ENCODE results near the gene MYO9B.
"Not testable (repeated sequence)": the region's sequence is repeated elsewhere in the genome, so short reads cannot be mapped to it uniquely, and the experiment has no call there.

Gene MYO9B

DNA sequence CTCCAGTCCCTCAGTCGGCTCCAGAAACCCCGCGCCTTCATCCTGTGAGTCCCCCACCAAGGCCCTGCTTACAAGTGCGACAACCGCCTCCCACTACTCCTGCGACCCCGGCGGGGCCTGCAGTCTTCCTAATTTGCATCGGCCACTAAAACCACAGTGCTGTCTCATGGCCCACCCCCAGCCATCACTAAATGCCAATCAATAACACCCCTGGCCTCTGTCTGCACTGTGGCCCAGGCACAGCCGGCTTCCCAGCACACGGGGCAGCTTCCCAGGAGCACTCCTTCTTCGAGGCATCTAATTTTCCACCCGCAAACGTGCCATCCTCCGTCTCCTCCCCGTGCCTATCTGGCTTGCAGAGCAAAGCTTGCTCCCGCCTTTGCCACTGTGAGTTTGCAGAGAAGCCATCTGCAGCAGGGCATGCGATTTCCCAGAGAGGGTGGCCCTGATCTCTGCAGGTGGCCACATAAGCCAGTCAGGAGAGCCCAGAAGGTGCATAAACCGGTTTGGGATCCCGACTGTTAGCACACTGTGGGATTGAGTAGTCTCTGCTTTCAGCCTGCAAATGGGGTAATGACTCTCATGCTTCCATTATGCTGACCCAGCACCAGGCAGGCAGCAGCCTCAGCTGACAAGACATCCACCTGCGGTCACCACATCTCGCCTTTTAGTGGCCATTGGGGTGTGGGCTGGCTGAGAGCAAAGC is 105.6 kb downstream of the MYO9B start:
- DNase-seq (ENCODE audit: low read depth, low spot score): no peak

GRCh38 chr19:17183271-17183761 is 107.7 kb downstream of the MYO9B start:
- DNase-seq (ENCODE audit: low read depth, low spot score): no peak

- no peak for DNase-seq (ENCODE audit: low read depth, low spot score)
Measured at GRCh38 chr19:17183858-17184321, 108.3 kb downstream of the MYO9B start.

GRCh38 chr19:17184371-17184841 is 108.8 kb downstream of the MYO9B start:
- DNase-seq (ENCODE audit: low read depth, low spot score): no peak

DNA sequence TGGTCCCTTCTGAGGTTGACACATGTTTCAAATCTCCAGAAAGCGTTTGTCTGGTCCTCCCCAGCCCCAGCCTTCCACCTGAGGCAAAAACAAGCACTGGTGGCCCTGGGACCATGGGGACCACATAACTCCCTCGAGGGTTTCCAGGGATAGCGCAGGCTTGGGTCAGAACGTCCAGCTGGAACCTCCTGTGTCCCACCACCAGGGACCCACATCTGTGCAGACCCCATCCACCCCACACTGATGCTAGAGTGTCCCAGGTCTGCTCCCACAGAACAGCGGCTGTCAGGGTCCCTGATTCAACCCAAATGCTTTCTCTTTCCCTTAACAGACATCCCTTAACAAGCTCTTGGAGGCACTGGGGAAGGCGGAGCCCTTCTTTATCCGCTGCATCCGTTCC is 110.0 kb downstream of the MYO9B start:
- no peak for DNase-seq (ENCODE audit: low read depth, low spot score)

GRCh38 chr19:17191736-17192135 is 116.2 kb downstream of the MYO9B start:
- not testable (repeated sequence) for DNase-seq (ENCODE audit: low read depth, low spot score)

- no peak for DNase-seq (ENCODE audit: low read depth, low spot score)
Measured at GRCh38 chr19:17192751-17193150, 117.2 kb downstream of the MYO9B start.

GRCh38 chr19:17194608-17195007 is 119.0 kb downstream of the MYO9B start:
- no peak for DNase-seq (ENCODE audit: low read depth, low spot score)

- DNase-seq (ENCODE audit: low read depth, low spot score): no peak
Measured at GRCh38 chr19:17195106-17195505, 119.5 kb downstream of the MYO9B start.

- no peak for DNase-seq (ENCODE audit: low read depth, low spot score)
Measured at GRCh38 chr19:17196610-17197009, 121.0 kb downstream of the MYO9B start.

DNA sequence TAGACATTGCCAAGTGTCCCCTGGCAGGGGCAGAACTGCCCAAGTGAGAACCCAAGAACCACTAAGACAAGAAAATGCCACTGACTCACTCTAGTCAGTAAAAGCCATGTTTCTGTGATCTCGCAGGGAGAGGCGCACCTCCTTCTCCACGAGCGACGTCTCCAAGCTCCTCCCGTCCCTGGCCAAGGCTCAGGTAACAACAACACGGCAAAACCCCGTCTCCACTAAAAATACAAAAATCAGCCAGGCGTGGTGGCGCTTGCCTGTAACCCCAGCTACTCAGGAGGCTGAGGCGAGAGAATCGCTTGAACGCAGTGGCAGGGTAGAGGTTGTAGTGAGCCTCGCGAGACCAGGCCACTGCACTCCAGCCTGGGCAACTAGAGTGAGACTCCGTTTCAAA is 122.1 kb downstream of the MYO9B start:
- DNase-seq (ENCODE audit: low read depth, low spot score): no peak

GRCh38 chr19:17200408-17201079 is 125.0 kb downstream of the MYO9B start:
- no peak for DNase-seq (ENCODE audit: low read depth, low spot score)

DNA sequence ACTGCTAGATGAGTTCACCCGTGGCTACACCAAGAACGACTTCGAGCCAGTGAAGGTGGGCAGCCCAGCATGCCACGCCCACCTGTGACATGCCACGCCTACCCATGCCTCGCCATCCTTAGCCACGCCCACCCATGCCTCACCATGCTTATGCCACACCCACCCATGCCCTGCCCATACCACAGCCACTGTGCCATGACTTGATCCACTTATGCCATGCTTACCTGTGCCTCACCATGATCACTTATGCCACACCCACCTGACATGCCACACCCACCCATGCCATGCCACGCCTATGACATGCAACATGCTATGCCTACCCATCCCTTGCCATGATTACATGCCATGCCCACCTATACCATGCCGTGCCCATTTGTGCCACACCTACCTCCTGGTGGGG is 126.7 kb downstream of the MYO9B start:
- no peak for DNase-seq (ENCODE audit: low read depth, low spot score)

- DNase-seq (ENCODE audit: low read depth, low spot score): no peak
Measured at GRCh38 chr19:17202713-17203112, 127.1 kb downstream of the MYO9B start.

GRCh38 chr19:17205237-17206140 is 129.9 kb downstream of the MYO9B start:
- no peak for DNase-seq (ENCODE audit: low read depth, low spot score)

DNA sequence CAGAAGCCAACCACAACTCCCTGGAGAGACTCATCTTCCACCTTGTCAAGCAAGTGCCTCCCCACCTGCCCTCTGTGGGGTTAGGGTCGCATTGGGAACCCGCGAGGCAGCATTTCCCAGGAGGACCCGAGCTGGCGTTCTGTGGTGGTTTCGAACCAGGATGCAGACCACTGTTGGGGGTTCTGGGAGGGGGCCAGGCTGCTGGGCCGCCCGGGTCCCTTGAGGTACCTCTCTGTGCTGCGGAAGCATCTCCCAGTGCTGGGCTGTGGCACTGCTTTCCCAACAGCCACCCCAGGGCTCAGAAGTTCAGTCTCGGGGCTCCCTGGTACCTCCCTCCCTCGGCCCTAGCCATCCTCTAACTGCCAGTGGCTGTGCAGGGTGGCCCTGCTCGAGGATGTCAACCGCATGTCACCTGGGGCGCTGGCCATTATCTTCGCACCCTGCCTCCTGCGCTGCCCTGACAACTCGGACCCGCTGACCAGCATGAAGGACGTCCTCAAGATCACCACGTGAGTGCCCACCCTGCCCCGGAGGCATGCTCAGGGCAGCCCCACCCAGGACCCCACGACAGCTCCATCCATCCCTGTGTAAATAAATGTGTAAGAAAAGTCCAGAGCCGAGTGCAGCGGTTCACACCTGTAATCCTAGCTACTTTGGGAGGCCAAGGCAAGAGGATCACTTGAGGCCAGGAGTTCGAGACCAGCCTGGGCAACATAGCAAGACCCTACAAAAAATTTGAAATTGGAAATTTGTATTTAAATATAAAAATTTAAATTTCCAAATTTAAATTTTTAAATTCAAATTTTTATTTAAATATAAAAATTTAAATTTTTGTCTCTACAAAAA is 131.4 kb downstream of the MYO9B start:
- no peak for DNase-seq (ENCODE audit: low read depth, low spot score)

DNA sequence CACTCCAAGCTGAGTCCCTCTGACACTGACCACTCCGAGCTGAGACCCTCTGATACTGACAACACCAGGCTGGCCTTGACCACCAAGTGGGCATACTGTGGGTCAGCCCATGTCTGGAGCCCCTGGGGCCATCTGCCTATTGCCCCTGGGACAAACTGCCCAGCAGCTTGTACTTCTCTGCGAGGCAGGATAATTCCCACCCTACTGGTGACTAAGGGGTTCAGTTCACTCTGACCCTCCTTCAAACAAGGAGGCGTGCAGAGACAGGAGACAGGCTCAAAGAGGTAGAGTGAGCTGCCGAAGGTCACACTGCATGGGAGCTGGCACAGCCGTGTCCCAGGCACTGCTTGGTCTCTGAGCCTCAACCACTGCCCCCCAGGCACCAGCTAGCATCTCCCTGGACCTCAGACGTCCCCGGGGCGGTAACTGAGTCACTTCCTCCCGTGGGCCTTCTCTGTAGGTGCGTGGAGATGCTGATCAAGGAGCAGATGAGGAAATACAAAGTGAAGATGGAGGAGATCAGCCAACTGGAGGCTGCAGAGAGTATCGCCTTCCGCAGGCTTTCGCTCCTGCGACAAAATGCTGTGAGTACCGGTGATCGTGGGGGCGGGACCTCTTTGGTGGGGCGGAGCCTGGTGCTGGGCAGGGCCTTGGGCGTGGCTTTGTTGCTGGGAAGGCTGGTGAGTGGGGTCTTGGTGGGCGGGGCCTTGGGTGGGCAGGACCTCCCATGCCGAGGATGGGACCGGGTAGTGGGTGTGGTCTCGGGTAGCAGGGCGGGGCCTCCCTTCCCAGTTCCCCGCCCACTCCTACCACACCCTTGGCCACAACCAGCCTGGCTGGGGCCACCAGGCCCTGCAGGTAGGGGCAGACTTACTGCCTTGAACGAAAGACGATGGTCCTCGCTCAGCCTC is 133.8 kb downstream of the MYO9B start:
- no peak for DNase-seq (ENCODE audit: low read depth, low spot score)

GRCh38 chr19:17210296-17210695 is 134.7 kb downstream of the MYO9B start:
- no peak for DNase-seq (ENCODE audit: low read depth, low spot score)

- no peak for DNase-seq (ENCODE audit: low read depth, low spot score)
Measured at GRCh38 chr19:17211547-17212446, 136.2 kb downstream of the MYO9B start.

All from brain pericyte (primary cell).